CD4-positive, alpha-beta T cell treated with Interleukin-12 subunit alpha and Interleukin-12 subunit beta, for 1 hour (primary cell): Measurements from ENCODE around the gene SHB.
"Not testable (repeated sequence)": the region's sequence is repeated elsewhere in the genome, so short reads cannot be mapped to it uniquely, and the experiment has no call there.

Experiments used
- DNase-seq: peaks from one replicate; pipeline ENCODE4 v3.0.0-alpha.2; 2020

Gene SHB

GRCh38 chr9:37965676-37966345 is 103.2 kb downstream of the SHB start:
- not testable (repeated sequence) for DNase-seq

GRCh38 chr9:37965116-37965515 is 103.9 kb downstream of the SHB start:
- DNase-seq, result no peak

GRCh38 chr9:37964740-37965081 is 104.3 kb downstream of the SHB start:
- no peak for DNase-seq

GRCh38 chr9:37963936-37964739 is 104.9 kb downstream of the SHB start:
- DNase-seq, result no peak

GRCh38 chr9:37961351-37961750 is 107.7 kb downstream of the SHB start:
- no peak for DNase-seq

- no peak for DNase-seq
These were observed 108.4 kb downstream of the SHB start for GRCh38 chr9:37960631-37961030.

- DNase-seq, result no peak
These were observed 109.1 kb downstream of the SHB start for GRCh38 chr9:37959976-37960375.

- DNase-seq, result no peak
These were observed 110.9 kb downstream of the SHB start for GRCh38 chr9:37958154-37958553.

GRCh38 chr9:37957664-37957953 is 111.4 kb downstream of the SHB start:
- DNase-seq, result no peak

- no peak for DNase-seq
These were observed 111.9 kb downstream of the SHB start for GRCh38 chr9:37956904-37957663.

- no peak for DNase-seq
These were observed 112.6 kb downstream of the SHB start for GRCh38 chr9:37956423-37956820.

GRCh38 chr9:37955781-37956422 is 113.1 kb downstream of the SHB start:
- DNase-seq, result no peak

GRCh38 chr9:37954581-37954981 is 114.4 kb downstream of the SHB start:
- no peak for DNase-seq

- DNase-seq, result peak; percentile 15
These were observed 115.1 kb downstream of the SHB start for GRCh38 chr9:37953775-37954437.

- DNase-seq, result no peak
These were observed 115.7 kb downstream of the SHB start for GRCh38 chr9:37953206-37953774.

GRCh38 chr9:37952731-37953130 is 116.3 kb downstream of the SHB start:
- DNase-seq, result no peak

- no peak for DNase-seq
These were observed 117.2 kb downstream of the SHB start for GRCh38 chr9:37951671-37952449.

GRCh38 chr9:37950561-37950960 is 118.5 kb downstream of the SHB start:
- no peak for DNase-seq

GRCh38 chr9:37949576-37949975 is 119.5 kb downstream of the SHB start:
- DNase-seq, result no peak

GRCh38 chr9:37948417-37948980 is 120.5 kb downstream of the SHB start:
- DNase-seq, result no peak

GRCh38 chr9:37947977-37948376 is 121.0 kb downstream of the SHB start:
- DNase-seq, result no peak
